Endothelial cell (in vitro differentiated cells): ENCODE results near the gene DOK5. TPM values are rescaled to one million over a fixed set of nuclear protein-coding genes. Genes with fewer than 3 reads are reported as not detected.
"Not testable (repeated sequence)": the region's sequence is repeated elsewhere in the genome, so short reads cannot be mapped to it uniquely, and the experiment has no call there.

Experiments
- DNase-seq: peaks from one replicate; pipeline ENCODE4 v3.0.0; 2021; ENCODE audit warnings: low spot score
- H3K27ac Mint-ChIP-seq: one replicate; pipeline ENCODE4 v1.8.0; 2021; ENCODE audit warnings: mixed read lengths, inconsistent platforms; ENCODE audit not compliant: unreplicated experiment
- H3K27me3 Mint-ChIP-seq: one replicate; pipeline ENCODE4 v1.8.0; 2021; ENCODE audit warnings: mild to moderate bottlenecking, moderate library complexity, mixed read lengths, inconsistent platforms; ENCODE audit not compliant: unreplicated experiment
- H3K36me3 Mint-ChIP-seq: one replicate; pipeline ENCODE4 v1.8.0; 2021; ENCODE audit warnings: mild to moderate bottlenecking, low read depth, mixed read lengths, inconsistent platforms; ENCODE audit not compliant: unreplicated experiment
- H3K4me1 Mint-ChIP-seq: one replicate; pipeline ENCODE4 v1.8.0; 2021; ENCODE audit warnings: mild to moderate bottlenecking, mixed read lengths, inconsistent platforms; ENCODE audit not compliant: unreplicated experiment
- H3K4me3 Mint-ChIP-seq: one replicate; pipeline ENCODE4 v1.8.0; 2021; ENCODE audit warnings: mild to moderate bottlenecking, mixed read lengths, inconsistent platforms; ENCODE audit not compliant: unreplicated experiment
- H3K9me3 Mint-ChIP-seq: one replicate; pipeline ENCODE4 v1.8.0; 2021; ENCODE audit warnings: mixed read lengths, inconsistent platforms; ENCODE audit not compliant: unreplicated experiment
- CTCF ChIP-seq: fragments of 200-600 bp; sonication (generic); IDR thresholded peaks from one replicate; pipeline ENCODE4 v1.5.0; 2021; ENCODE audit warnings: antibody characterized with exemption; ENCODE audit not compliant: unreplicated experiment
- total RNA-seq: library from RNA; stranded (reverse); fragmentation: NEBNext Ultra II Directional; extraction: Animal tissue kit (Norgen Biotek cat#: 25700); gene quantifications from one replicate; pipeline ENCODE4 v1.2.1, GENCODE V29; 2021; ENCODE audit not compliant: unreplicated experiment

The DOK5 gene
- total RNA-seq, 1 donor from 2014 or later = 0.26 TPM

- Mint-ChIP-seq H3K4me3 (no peak overlapping the region), H3K27ac (no peak overlapping the region), H3K36me3 (no peaks in the 10 kb centered on the region), H3K4me1 (no peaks in the 10 kb centered on the region), H3K27me3 (peaks cover 1% of the 10 kb centered on the region), H3K9me3 (no peaks in the 10 kb centered on the region)
- DNase-seq = no peak
- TF ChIP-seq CTCF = no peak
Measured at GRCh38 chr20:54433636-54434035, 41.8 kb upstream of the DOK5 start.

- TF ChIP-seq CTCF = no peak
- H3K27ac Mint-ChIP-seq = no peak overlapping the region
- no peak for DNase-seq
- no peaks in the 10 kb centered on the region for H3K4me1 Mint-ChIP-seq
- no peaks in the 10 kb centered on the region for H3K9me3 Mint-ChIP-seq
- no peaks in the 10 kb centered on the region for H3K36me3 Mint-ChIP-seq
- H3K27me3 Mint-ChIP-seq = peaks cover 1% of the 10 kb centered on the region
- H3K4me3 Mint-ChIP-seq = no peak overlapping the region
Measured at GRCh38 chr20:54434196-54434595, 41.2 kb upstream of the DOK5 start.

GRCh38 chr20:54435015-54435414 lies 40.4 kb upstream of the DOK5 start:
- DNase-seq = no peak
- Mint-ChIP-seq H3K27me3 (peaks cover 1% of the 10 kb centered on the region), H3K36me3 (no peaks in the 10 kb centered on the region), H3K27ac (no peak overlapping the region), H3K4me3 (no peak overlapping the region), H3K4me1 (no peaks in the 10 kb centered on the region), H3K9me3 (no peaks in the 10 kb centered on the region)
- no peak for TF ChIP-seq CTCF

GRCh38 chr20:54436410-54436809 lies 39.0 kb upstream of the DOK5 start:
- not testable (repeated sequence) for H3K36me3 Mint-ChIP-seq, H3K27ac Mint-ChIP-seq, H3K4me3 Mint-ChIP-seq, H3K9me3 Mint-ChIP-seq, DNase-seq, H3K27me3 Mint-ChIP-seq, H3K4me1 Mint-ChIP-seq

- Mint-ChIP-seq H3K4me1 (no peaks in the 10 kb centered on the region), H3K27me3 (peaks cover 1% of the 10 kb centered on the region), H3K27ac (no peak overlapping the region), H3K4me3 (no peak overlapping the region), H3K9me3 (no peaks in the 10 kb centered on the region), H3K36me3 (no peaks in the 10 kb centered on the region)
- DNase-seq = no peak
- no peak for TF ChIP-seq CTCF
Measured at GRCh38 chr20:54438166-54438565, 37.2 kb upstream of the DOK5 start.

DNA sequence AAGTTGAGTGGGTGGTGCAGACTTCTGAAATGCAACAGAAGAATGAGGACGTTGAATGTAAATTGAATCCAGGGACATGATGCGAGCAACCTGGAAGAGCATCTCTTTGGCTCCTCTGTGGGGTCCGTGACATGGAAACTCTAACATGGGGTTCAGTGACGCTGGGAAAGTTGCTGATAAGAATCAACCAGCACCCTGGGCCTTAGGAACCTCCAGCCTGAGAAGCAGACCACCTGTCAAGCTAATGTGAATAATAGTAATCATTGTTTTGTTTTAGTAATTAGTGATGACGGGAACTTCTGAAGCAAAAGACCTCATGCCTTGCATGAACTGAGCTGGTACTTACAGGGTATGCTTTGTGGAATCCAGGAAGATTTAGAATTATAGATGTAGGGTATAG lies 25.2 kb upstream of the DOK5 start:
- no peak for TF ChIP-seq CTCF
- Mint-ChIP-seq H3K9me3 (no peaks in the 10 kb centered on the region), H3K4me3 (no peak overlapping the region), H3K27me3 (peaks cover 1% of the 10 kb centered on the region), H3K36me3 (no peaks in the 10 kb centered on the region), H3K4me1 (peaks cover 3% of the 10 kb centered on the region), H3K27ac (no peak overlapping the region)
- DNase-seq = no peak
